HEK293 (cell line): ENCODE measurements around the gene SLC4A1AP.
"Not testable (repeated sequence)": the region's sequence is repeated elsewhere in the genome, so short reads cannot be mapped to it uniquely, and the experiment has no call there.

ENCODE experiments used
- CTCF ChIP-seq: fragments of 450-650 bp; formaldehyde crosslinking; IDR thresholded peaks from 2 replicates; pipeline ENCODE4 v1.5.1; 2016; ENCODE audit warnings: missing biosample characterization, missing genetic modification characterization
- ZBTB20 ChIP-seq: fragments of 450-650 bp; formaldehyde crosslinking; IDR thresholded peaks from 2 replicates; pipeline ENCODE4 v1.5.1; 2016; ENCODE audit warnings: missing biosample characterization, missing genetic modification characterization
- ZBTB21 ChIP-seq: fragments of 450-650 bp; formaldehyde crosslinking; IDR thresholded peaks from 2 replicates; pipeline ENCODE4 v1.5.1; 2017; ENCODE audit warnings: missing biosample characterization, missing genetic modification characterization
- ZBTB7A ChIP-seq: fragments of 450-650 bp; formaldehyde crosslinking; IDR thresholded peaks from 2 replicates; pipeline ENCODE4 v1.5.1; 2016; ENCODE audit warnings: low read depth, missing biosample characterization, missing genetic modification characterization
- ZFP69B ChIP-seq: fragments of 450-650 bp; formaldehyde crosslinking; IDR thresholded peaks from 2 replicates; pipeline ENCODE4 v1.5.1; 2016; ENCODE audit warnings: missing biosample characterization, missing genetic modification characterization
- ZNF10 ChIP-seq: fragments of 450-650 bp; formaldehyde crosslinking; IDR thresholded peaks from 2 replicates; pipeline ENCODE4 v1.5.1; 2017; ENCODE audit warnings: missing biosample characterization, missing genetic modification characterization
- ZNF138 ChIP-seq: fragments of 450-650 bp; formaldehyde crosslinking; IDR thresholded peaks from 2 replicates; pipeline ENCODE4 v1.5.1; 2016; ENCODE audit warnings: missing biosample characterization, missing genetic modification characterization, borderline replicate concordance
- ZNF184 ChIP-seq: fragments of 450-650 bp; IDR thresholded peaks from 2 replicates; pipeline ENCODE4 v1.5.1; 2018; ENCODE audit warnings: missing biosample characterization, mild to moderate bottlenecking, missing genetic modification characterization
- ZNF311 ChIP-seq: fragments of 450-650 bp; formaldehyde crosslinking; IDR thresholded peaks from 2 replicates; pipeline ENCODE4 v1.5.1; 2017; ENCODE audit warnings: missing biosample characterization, missing genetic modification characterization, borderline replicate concordance
- ZNF398 ChIP-seq: fragments of 450-650 bp; formaldehyde crosslinking; IDR thresholded peaks from 2 replicates; pipeline ENCODE4 v1.5.1; 2017; ENCODE audit warnings: missing biosample characterization, missing genetic modification characterization
- ZNF596 ChIP-seq: fragments of 450-650 bp; IDR thresholded peaks from 2 replicates; pipeline ENCODE4 v1.5.0; 2018; ENCODE audit warnings: missing biosample characterization, mild to moderate bottlenecking, missing genetic modification characterization, moderate library complexity

- not testable (repeated sequence) for TF ChIP-seq CTCF (tag by site-specific recombination); ZBTB7A (tag by site-specific recombination); ZNF398 (tag by site-specific recombination); ZBTB21 (tag by site-specific recombination); ZFP69B; ZNF596 (tag by site-specific recombination); ZNF10 (tag by site-specific recombination); ZNF184 (tag by site-specific recombination); ZNF138 (tag by site-specific recombination); ZBTB20 (tag by site-specific recombination); ZNF311 (tag by site-specific recombination)
Observed at GRCh38 chr2:27630257-27630656, 33.4 kb upstream of the SLC4A1AP start.
